GM12891 (cell line): ENCODE data around the gene PRSS56. TPM values are rescaled to one million over a fixed set of nuclear protein-coding genes. Genes with fewer than 3 reads are reported as not detected.

Source experiments
- DNase-seq: peaks from one replicate; pipeline ENCODE4 v3.0.0; 2011; ENCODE audit warnings: low spot score; ENCODE audit not compliant: insufficient read length
- FAIRE-seq: peaks from 2 replicates; lab custom pipeline; 2011; peaks lifted over from hg19 to GRCh38; lab: Jason Lieb, UNC
- PAX5 ChIP-seq: IDR thresholded peaks from 2 replicates; pipeline ENCODE4 v1.6.1; 2011; ENCODE audit warnings: low read length, moderate library complexity, mild to moderate bottlenecking; ENCODE audit not compliant: insufficient read depth, severe bottlenecking
- POLR2A ChIP-seq: IDR thresholded peaks from 2 replicates; pipeline ENCODE4 v1.6.1; 2011; ENCODE audit warnings: low read depth, low read length, control low read depth
- POLR2AphosphoS5 ChIP-seq: IDR thresholded peaks from 2 replicates; pipeline ENCODE4 v1.6.1; 2011; ENCODE audit warnings: low read depth, low read length, control low read depth
- POU2F2 ChIP-seq: IDR thresholded peaks from 2 replicates; pipeline ENCODE4 v1.6.1; 2011; ENCODE audit warnings: low read depth, mild to moderate bottlenecking, control low read depth, low read length, moderate library complexity
- SPI1 ChIP-seq: IDR thresholded peaks from 2 replicates; pipeline ENCODE4 v1.6.1; 2011; ENCODE audit warnings: low read depth, low read length, control low read depth
- TAF1 ChIP-seq: IDR thresholded peaks from 2 replicates; pipeline ENCODE4 v1.6.1; 2011; ENCODE audit warnings: low read depth, low read length, control low read depth
- polyA plus RNA-seq: library from polyadenylated mRNA; unstranded; fragments of >200 nt; gene quantifications from one replicate; pipeline ENCODE4 v1.2.1, GENCODE V29; 2012; ENCODE audit warnings: low read depth, missing spikeins, inconsistent platforms; ENCODE audit not compliant: missing spikeins

The PRSS56 gene
- not detected for polyA plus RNA-seq

- FAIRE-seq (no peak), DNase-seq (no peak)
- TF ChIP-seq PAX5 (no peak), POLR2AphosphoS5 (no peak), TAF1 (no peak), POU2F2 (no peak), POLR2A (no peak), SPI1 (no peak)
These were observed at the start of gene PRSS56 for GRCh38 chr2:232519581-232520438. TSS of gene PRSS56 (plus strand) at chr2:232520388. CDS start at chr2:232520599, 211 bp downstream.

DNA sequence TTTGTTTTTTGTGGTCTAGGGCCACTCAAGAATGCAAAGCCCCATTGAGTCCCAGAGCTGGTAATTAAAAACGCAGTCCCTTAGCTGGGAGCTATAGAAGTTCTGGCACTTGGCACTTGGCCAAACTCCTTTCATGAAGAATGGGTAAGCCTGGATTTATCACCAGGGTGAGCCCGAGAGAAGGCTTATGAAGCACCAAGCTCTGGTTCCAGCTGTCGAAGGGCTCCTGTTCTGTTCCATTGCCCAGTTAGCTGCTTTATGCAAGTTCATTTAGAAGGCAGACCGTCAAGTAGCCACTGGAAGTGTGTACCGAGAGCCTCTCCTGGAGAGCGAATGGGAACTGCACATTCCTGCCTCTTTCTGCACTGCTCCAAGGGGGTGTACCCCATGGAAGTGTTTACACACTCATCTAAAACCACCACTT is 46.7 kb upstream of the PRSS56 start:
- no peak for TF ChIP-seq POLR2A
- no peak for TF ChIP-seq TAF1
- no peak for TF ChIP-seq PAX5
- no peak for TF ChIP-seq SPI1
- TF ChIP-seq POU2F2 = no peak
- TF ChIP-seq POLR2AphosphoS5 = no peak

GRCh38 chr2:232476045-232476444 is 44.1 kb upstream of the PRSS56 start:
- no peak for DNase-seq
- FAIRE-seq = no peak
- TF ChIP-seq POLR2AphosphoS5 (no peak), SPI1 (no peak), PAX5 (no peak), POLR2A (no peak), POU2F2 (no peak), TAF1 (no peak)

More for the DNA sequence above, 46.7 kb upstream of the PRSS56 start:
- FAIRE-seq = no peak
- no peak for DNase-seq

DNA sequence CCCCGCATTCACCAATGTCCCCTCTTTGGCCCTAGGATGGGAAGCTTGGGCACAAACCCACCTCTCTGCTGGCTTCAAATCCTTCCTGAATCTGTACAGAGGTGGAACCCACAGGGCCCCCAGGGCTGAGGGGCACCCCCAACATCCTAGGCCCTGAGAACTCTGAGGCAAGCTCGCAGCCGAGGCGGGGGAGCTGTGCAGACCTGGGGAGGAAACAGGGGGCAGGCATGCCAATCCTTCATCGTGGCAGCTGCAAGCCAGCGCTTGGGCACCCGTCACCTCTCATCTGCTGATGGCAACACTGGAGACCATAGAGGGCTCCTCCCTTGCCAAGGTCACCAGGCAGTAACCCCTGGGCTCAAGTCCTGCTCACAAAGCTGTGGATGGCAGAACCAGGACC is 43.4 kb upstream of the PRSS56 start:
- no peak for DNase-seq
- TF ChIP-seq TAF1 (no peak), POLR2A (no peak), POLR2AphosphoS5 (no peak), POU2F2 (no peak), PAX5 (no peak), SPI1 (no peak)
- no peak for FAIRE-seq

DNA sequence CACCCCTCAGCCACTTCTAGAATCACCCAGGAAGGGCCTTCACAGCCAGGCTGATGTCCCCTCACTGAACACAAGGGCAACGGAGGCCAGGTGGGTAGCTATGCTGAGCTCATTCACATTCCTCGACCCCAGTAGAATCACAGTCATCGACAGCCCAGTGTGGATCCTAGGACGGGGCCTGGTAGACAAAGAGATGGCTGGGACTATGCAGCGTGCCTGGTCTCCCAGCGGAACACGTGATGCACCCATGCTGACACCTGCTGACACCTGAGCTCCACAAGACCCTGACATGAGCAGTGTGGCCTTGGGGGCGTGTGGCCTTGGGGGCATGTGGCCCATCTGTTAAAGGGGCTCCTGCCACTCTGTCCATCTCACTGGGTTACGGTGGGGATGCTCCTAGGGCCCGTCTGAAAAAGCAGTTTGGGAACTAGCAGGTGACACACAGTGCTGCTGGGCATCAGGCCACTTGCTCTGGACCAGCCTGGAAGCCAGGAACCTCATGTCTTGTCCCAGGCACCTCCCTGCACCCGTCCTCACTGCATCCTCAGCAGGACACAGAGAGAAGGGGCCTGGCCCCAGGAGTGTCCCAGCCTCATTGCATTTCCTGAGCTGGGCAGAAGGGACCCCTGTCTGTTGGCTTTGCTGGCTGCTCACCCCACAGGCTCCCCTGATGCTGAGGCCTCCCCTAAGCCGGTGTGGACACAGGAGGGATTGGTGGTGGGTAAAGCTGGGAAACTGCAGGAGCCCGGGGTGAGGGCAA is 42.3 kb upstream of the PRSS56 start:
- FAIRE-seq (no peak), DNase-seq (no peak)
- TF ChIP-seq POU2F2 (no peak), PAX5 (no peak), POLR2A (no peak), TAF1 (no peak), POLR2AphosphoS5 (no peak), SPI1 (no peak)

DNA sequence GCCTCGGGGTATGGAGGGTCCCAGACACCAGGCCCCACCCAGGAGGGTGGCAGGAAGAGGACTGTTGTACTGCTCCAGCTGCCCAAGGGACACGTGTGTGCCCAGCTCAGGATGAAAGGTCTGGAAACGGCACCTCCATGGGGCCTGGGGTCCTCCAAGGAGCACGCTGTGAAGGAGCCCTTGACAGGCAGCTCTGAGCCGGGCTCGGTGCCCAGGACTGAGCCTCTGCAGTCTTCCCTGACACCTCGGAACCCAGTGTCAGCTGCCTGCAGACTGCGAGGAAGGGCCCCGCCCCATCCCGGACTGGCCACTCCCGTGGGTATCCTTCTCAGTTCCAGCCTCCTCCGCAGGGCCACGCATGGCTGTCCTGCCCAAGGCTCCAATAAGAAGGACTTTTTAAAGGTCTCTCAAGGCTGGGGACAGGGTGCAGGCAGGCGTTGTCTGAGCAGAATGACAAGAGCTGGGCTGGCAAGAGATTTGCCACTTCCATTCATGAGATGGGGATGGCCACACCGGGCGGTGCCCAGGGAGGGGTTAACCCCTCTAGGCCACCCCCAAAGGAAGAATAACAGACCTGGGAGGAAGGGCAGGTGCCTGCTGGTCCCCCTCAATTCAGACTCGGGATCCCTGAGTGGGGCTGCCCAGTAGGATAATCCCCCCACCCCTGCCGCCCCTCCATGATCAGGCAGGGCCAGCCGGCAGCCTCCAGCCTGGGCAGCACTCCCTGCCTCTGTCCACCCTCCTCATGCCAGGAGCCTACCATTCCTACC is 41.4 kb upstream of the PRSS56 start:
- FAIRE-seq = no peak

GRCh38 chr2:232479341-232480200 is 40.6 kb upstream of the PRSS56 start:
- TF ChIP-seq TAF1 = no peak
- no peak for TF ChIP-seq SPI1
- TF ChIP-seq PAX5 = no peak
- TF ChIP-seq POU2F2 = no peak
- no peak for TF ChIP-seq POLR2AphosphoS5
- no peak for TF ChIP-seq POLR2A
- FAIRE-seq (no peak), DNase-seq (no peak)

More for the DNA sequence above, 41.4 kb upstream of the PRSS56 start:
- no peak for DNase-seq
- TF ChIP-seq POU2F2 = no peak
- no peak for TF ChIP-seq PAX5
- TF ChIP-seq POLR2AphosphoS5 = no peak
- no peak for TF ChIP-seq SPI1
- no peak for TF ChIP-seq TAF1
- TF ChIP-seq POLR2A = no peak

GRCh38 chr2:232480201-232481190 is 39.7 kb upstream of the PRSS56 start:
- FAIRE-seq (no peak), DNase-seq (no peak)

More at GRCh38 chr2:232480201-232481190, 39.7 kb upstream of the PRSS56 start:
- TF ChIP-seq POLR2A (no peak), SPI1 (no peak), PAX5 (no peak), TAF1 (no peak), POU2F2 (no peak), POLR2AphosphoS5 (no peak)
